H1 (cell line): ENCODE data around the gene MX1. TPM values are rescaled to one million over a fixed set of nuclear protein-coding genes. Genes with fewer than 3 reads are reported as not detected.

Experiments
- POLR2AphosphoS5 ChIP-seq: IDR thresholded peaks from 2 replicates; pipeline ENCODE4 v1.6.1; 2011; ENCODE audit warnings: low read depth, low read length
- polyA plus RNA-seq, 7 experiments: library from polyadenylated mRNA; depleted of rRNA in 3 of 7; stranded (reverse) in 5 of 7; unstranded in 2 of 7; fragments of >200 nt in 5 of 7; fragments of 200-250 nt in 2 of 7; gene quantifications; 1 replicate in 5 of 7; 2 replicates in 1 of 7; 4 replicates in 1 of 7; pipeline versions ENCODE4 v1.2.1 to v1.2.3, GENCODE V29; 2011 to 2013; ENCODE audit warnings: missing spikeins in 2 of 7, mixed read lengths in 2 of 7
- total RNA-seq: library from RNA; stranded (reverse); fragmentation: NEBNext Ultra II Directional; extraction: Animal tissue kit (Norgen Biotek cat#: 25700); gene quantifications from 2 replicates; pipeline ENCODE4 v1.2.1, GENCODE V29; 2021
- TF ChIP-seq, protein P1 (sequence below): IDR thresholded peaks from 2 replicates; pipeline ENCODE4 v1.6.1; 2011; ENCODE audit warnings: low read length, improper control_type of control experiment
- TF ChIP-seq, protein P2 (sequence below): fragments of 300-600 bp; sonication (generic); IDR thresholded peaks from 2 replicates; pipeline ENCODE4 v1.7.1; 2012; ENCODE audit warnings: low read length, moderate library complexity, mild to moderate bottlenecking, inconsistent platforms; ENCODE audit not compliant: insufficient replicate concordance

Gene MX1
- total and polyA plus RNA-seq, 2 of the 8 experiments (the other 6 are each of a cell fraction or from before 2014, with no cell fraction given): 3.8 to 5.7 TPM

DNA sequence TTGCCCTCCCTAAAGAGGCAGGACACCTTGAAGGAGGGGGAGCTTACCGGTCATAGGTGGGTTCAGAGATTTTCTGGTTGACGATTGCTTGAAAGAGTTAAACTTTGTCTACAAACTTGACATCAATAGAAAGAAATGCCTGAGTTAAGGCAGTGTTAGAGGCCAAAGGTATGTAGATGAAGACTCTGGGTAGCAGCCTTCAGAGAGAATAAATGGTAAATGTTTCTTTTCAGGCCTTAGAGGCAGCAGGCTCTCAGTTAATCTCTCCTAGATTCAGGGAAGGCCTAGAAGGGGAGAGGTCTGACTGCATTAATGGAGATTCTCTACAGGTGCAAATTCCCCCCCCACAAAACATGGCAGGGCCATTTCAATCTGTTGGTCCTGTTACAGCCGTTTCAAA is 27.7 kb downstream of the MX1 start (continued):
- TF ChIP-seq, protein P1, sequence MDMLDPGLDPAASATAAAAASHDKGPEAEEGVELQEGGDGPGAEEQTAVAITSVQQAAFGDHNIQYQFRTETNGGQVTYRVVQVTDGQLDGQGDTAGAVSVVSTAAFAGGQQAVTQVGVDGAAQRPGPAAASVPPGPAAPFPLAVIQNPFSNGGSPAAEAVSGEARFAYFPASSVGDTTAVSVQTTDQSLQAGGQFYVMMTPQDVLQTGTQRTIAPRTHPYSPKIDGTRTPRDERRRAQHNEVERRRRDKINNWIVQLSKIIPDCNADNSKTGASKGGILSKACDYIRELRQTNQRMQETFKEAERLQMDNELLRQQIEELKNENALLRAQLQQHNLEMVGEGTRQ: no peak
- no peak for TF ChIP-seq POLR2AphosphoS5
- TF ChIP-seq, protein P2, sequence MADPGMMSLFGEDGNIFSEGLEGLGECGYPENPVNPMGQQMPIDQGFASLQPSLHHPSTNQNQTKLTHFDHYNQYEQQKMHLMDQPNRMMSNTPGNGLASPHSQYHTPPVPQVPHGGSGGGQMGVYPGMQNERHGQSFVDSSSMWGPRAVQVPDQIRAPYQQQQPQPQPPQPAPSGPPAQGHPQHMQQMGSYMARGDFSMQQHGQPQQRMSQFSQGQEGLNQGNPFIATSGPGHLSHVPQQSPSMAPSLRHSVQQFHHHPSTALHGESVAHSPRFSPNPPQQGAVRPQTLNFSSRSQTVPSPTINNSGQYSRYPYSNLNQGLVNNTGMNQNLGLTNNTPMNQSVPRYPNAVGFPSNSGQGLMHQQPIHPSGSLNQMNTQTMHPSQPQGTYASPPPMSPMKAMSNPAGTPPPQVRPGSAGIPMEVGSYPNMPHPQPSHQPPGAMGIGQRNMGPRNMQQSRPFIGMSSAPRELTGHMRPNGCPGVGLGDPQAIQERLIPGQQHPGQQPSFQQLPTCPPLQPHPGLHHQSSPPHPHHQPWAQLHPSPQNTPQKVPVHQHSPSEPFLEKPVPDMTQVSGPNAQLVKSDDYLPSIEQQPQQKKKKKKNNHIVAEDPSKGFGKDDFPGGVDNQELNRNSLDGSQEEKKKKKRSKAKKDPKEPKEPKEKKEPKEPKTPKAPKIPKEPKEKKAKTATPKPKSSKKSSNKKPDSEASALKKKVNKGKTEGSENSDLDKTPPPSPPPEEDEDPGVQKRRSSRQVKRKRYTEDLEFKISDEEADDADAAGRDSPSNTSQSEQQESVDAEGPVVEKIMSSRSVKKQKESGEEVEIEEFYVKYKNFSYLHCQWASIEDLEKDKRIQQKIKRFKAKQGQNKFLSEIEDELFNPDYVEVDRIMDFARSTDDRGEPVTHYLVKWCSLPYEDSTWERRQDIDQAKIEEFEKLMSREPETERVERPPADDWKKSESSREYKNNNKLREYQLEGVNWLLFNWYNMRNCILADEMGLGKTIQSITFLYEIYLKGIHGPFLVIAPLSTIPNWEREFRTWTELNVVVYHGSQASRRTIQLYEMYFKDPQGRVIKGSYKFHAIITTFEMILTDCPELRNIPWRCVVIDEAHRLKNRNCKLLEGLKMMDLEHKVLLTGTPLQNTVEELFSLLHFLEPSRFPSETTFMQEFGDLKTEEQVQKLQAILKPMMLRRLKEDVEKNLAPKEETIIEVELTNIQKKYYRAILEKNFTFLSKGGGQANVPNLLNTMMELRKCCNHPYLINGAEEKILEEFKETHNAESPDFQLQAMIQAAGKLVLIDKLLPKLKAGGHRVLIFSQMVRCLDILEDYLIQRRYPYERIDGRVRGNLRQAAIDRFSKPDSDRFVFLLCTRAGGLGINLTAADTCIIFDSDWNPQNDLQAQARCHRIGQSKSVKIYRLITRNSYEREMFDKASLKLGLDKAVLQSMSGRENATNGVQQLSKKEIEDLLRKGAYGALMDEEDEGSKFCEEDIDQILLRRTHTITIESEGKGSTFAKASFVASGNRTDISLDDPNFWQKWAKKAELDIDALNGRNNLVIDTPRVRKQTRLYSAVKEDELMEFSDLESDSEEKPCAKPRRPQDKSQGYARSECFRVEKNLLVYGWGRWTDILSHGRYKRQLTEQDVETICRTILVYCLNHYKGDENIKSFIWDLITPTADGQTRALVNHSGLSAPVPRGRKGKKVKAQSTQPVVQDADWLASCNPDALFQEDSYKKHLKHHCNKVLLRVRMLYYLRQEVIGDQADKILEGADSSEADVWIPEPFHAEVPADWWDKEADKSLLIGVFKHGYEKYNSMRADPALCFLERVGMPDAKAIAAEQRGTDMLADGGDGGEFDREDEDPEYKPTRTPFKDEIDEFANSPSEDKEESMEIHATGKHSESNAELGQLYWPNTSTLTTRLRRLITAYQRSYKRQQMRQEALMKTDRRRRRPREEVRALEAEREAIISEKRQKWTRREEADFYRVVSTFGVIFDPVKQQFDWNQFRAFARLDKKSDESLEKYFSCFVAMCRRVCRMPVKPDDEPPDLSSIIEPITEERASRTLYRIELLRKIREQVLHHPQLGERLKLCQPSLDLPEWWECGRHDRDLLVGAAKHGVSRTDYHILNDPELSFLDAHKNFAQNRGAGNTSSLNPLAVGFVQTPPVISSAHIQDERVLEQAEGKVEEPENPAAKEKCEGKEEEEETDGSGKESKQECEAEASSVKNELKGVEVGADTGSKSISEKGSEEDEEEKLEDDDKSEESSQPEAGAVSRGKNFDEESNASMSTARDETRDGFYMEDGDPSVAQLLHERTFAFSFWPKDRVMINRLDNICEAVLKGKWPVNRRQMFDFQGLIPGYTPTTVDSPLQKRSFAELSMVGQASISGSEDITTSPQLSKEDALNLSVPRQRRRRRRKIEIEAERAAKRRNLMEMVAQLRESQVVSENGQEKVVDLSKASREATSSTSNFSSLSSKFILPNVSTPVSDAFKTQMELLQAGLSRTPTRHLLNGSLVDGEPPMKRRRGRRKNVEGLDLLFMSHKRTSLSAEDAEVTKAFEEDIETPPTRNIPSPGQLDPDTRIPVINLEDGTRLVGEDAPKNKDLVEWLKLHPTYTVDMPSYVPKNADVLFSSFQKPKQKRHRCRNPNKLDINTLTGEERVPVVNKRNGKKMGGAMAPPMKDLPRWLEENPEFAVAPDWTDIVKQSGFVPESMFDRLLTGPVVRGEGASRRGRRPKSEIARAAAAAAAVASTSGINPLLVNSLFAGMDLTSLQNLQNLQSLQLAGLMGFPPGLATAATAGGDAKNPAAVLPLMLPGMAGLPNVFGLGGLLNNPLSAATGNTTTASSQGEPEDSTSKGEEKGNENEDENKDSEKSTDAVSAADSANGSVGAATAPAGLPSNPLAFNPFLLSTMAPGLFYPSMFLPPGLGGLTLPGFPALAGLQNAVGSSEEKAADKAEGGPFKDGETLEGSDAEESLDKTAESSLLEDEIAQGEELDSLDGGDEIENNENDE: no peak
- TF ChIP-seq, all 59 proteins: peak for 0
